ENCODE data around the gene PUM2. TPM values are rescaled to one million over a fixed set of nuclear protein-coding genes. Genes with fewer than 3 reads are reported as not detected.

The PUM2 gene
- total RNA-seq, 1 donor from 2014 or later, result 113 TPM

DNA sequence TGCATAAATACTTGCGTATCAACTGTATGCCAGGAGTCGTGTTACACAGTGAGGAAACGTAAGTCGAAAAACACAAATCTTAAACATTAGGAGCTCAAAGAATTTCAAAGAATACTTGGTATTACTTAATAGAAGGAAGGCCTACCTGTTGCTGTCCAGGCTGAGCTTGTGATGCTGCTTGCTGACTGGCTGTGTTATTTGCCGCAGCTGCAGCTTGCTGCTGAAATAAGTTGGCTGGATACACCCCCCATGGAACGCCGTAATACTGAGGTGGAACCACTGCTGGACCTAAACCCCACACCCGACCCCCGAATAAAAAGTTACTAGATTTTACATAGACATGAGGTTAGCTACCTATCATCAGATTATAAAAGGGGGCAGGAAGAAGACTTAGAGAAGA lies 56.4 kb downstream of the PUM2 start:
- TF ChIP-seq, protein P1, sequence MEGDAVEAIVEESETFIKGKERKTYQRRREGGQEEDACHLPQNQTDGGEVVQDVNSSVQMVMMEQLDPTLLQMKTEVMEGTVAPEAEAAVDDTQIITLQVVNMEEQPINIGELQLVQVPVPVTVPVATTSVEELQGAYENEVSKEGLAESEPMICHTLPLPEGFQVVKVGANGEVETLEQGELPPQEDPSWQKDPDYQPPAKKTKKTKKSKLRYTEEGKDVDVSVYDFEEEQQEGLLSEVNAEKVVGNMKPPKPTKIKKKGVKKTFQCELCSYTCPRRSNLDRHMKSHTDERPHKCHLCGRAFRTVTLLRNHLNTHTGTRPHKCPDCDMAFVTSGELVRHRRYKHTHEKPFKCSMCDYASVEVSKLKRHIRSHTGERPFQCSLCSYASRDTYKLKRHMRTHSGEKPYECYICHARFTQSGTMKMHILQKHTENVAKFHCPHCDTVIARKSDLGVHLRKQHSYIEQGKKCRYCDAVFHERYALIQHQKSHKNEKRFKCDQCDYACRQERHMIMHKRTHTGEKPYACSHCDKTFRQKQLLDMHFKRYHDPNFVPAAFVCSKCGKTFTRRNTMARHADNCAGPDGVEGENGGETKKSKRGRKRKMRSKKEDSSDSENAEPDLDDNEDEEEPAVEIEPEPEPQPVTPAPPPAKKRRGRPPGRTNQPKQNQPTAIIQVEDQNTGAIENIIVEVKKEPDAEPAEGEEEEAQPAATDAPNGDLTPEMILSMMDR (IDR thresholded peaks at IDR 0.05; ENCODE audit: partially characterized antibody, unreplicated experiment), result no peak
- no peak overlapping the region for H3K27ac Mint-ChIP-seq (ENCODE audit: unreplicated experiment)
- H3K36me3 Mint-ChIP-seq (ENCODE audit: unreplicated experiment), result no peaks in the 10 kb centered on the region
- no peak for DNase-seq
- H3K9me3 Mint-ChIP-seq (ENCODE audit: unreplicated experiment), result no peaks in the 10 kb centered on the region
- no peaks in the 10 kb centered on the region for H3K27me3 Mint-ChIP-seq (ENCODE audit: unreplicated experiment)
- no peaks in the 10 kb centered on the region for H3K4me1 Mint-ChIP-seq (ENCODE audit: low read depth, unreplicated experiment)
- no peak overlapping the region for H3K4me3 Mint-ChIP-seq (ENCODE audit: unreplicated experiment)

DNA sequence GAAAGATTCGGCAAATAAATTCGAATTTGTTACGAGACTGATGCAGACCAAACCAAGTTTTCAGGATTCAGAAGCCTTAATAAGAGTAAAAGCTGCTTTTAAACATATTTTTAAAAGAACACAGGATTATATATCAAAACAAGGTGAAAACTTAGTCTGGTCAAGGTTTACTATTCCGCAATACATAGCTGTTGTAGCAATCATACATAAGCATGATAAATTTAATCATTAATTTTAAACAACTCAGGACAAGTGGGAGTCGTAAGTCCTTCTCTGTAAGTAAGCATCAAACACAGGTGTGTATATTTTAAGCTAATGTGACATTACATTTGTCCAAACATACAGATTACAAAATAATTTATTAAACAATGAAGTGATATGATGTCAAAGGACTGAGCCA lies 57.7 kb downstream of the PUM2 start:
- Mint-ChIP-seq H3K4me3 (ENCODE audit: unreplicated experiment) (no peak overlapping the region), H3K4me1 (ENCODE audit: low read depth, unreplicated experiment) (no peaks in the 10 kb centered on the region), H3K27ac (ENCODE audit: unreplicated experiment) (no peak overlapping the region), H3K9me3 (ENCODE audit: unreplicated experiment) (no peaks in the 10 kb centered on the region), H3K36me3 (ENCODE audit: unreplicated experiment) (no peaks in the 10 kb centered on the region), H3K27me3 (ENCODE audit: unreplicated experiment) (no peaks in the 10 kb centered on the region)
- DNase-seq, result no peak
- TF ChIP-seq, protein P1 (IDR thresholded peaks at IDR 0.05; ENCODE audit: partially characterized antibody, unreplicated experiment), result no peak

DNA sequence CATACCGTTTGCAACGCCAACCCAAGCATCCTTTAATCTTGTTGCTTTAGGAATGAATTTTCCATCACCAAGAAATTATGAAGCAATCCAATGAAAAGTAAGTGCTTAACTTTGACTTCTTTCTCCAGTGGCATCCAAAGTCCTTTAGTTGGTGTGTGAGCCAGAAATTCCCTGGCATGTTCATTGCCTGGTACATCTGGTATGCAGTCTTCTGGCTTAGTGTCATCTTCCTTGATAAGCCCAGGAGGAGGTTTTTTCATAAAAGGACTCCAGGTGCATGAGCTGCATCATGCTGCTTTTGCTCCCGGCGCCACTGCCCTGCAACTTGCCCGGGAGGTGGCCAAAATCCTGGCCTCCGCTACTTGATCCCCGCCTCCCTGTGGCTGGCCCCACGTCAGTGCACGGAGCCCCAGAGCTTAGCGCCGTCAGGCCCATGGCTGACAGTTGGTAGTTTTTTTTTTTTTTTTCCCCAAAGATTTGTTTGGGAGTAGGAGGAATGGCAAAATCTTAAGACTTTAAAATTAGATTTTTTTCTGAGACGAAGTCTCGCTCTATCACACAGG lies 58.7 kb downstream of the PUM2 start:
- Mint-ChIP-seq H3K4me1 (ENCODE audit: low read depth, unreplicated experiment) (no peaks in the 10 kb centered on the region), H3K27ac (ENCODE audit: unreplicated experiment) (no peak overlapping the region), H3K4me3 (ENCODE audit: unreplicated experiment) (no peak overlapping the region), H3K36me3 (ENCODE audit: unreplicated experiment) (no peaks in the 10 kb centered on the region), H3K9me3 (ENCODE audit: unreplicated experiment) (no peaks in the 10 kb centered on the region), H3K27me3 (ENCODE audit: unreplicated experiment) (no peaks in the 10 kb centered on the region)
- no peak for DNase-seq
- TF ChIP-seq, protein P1 (IDR thresholded peaks at IDR 0.05; ENCODE audit: partially characterized antibody, unreplicated experiment), result no peak

DNA sequence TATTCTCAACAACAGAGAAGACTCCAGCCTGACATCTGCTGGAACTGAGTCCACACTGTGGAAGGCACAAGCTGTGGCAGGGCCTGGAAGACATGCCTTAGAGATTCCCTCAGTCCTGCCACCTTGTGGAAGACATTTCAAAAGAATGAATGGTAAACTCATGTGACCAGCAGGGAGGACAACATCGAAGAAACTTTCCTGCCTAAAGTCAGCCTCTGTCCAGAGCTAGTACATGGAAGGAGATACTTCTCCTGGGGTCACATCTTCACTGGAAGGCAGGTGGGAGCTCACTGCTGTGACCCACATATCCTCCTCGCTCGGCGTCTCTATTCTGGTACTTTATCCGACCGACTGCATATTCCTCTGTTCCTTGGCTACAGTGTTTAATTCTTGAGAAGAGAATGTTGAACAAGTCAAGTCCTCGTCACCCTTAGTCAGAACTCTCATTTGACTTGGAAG lies 59.5 kb downstream of the PUM2 start:
- no peaks in the 10 kb centered on the region for H3K27me3 Mint-ChIP-seq (ENCODE audit: unreplicated experiment)
- no peak overlapping the region for H3K27ac Mint-ChIP-seq (ENCODE audit: unreplicated experiment)
- peak; percentile 37 for DNase-seq
- H3K36me3 Mint-ChIP-seq (ENCODE audit: unreplicated experiment), result no peaks in the 10 kb centered on the region
- no peaks in the 10 kb centered on the region for H3K9me3 Mint-ChIP-seq (ENCODE audit: unreplicated experiment)
- no peaks in the 10 kb centered on the region for H3K4me1 Mint-ChIP-seq (ENCODE audit: low read depth, unreplicated experiment)
- TF ChIP-seq, protein P1 (IDR thresholded peaks at IDR 0.05; ENCODE audit: partially characterized antibody, unreplicated experiment), result peak; percentile 63
- no peak overlapping the region for H3K4me3 Mint-ChIP-seq (ENCODE audit: unreplicated experiment)

DNA sequence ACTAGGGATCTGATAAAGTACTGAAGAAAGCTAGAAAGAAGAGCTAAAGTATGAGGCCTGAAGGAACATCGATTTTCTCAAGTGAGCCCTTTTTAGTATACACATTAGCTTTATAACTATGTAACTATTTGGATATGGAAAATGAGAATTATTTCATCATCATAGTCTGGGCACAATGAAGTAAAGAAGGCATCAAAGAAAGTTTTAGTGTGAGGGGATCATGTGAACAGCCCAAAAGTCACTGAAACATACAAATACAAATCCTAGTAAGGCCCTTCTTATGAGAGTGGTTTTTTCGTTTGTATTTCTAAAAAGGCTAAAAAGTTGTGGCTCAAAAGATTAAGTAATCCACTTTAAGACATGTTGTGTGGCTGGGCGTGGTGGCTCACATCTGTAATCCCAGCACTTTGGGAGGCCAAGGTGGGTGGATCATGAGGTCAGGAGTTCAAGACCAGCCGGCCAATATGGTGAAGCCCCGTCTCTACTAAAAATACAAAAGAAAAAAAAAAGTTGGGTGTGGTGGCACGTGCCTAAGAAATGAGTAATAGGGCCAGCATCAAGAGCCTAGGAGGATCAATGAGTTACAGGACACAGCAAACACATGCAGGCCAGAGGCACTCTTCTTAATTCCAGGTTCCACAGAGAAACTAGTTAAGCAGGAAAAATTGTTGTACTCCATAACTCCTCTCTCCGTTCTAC lies 61.9 kb downstream of the PUM2 start:
- H3K27ac Mint-ChIP-seq (ENCODE audit: unreplicated experiment), result no peak overlapping the region
- no peaks in the 10 kb centered on the region for H3K36me3 Mint-ChIP-seq (ENCODE audit: unreplicated experiment)
- H3K4me3 Mint-ChIP-seq (ENCODE audit: unreplicated experiment), result no peak overlapping the region
- no peaks in the 10 kb centered on the region for H3K4me1 Mint-ChIP-seq (ENCODE audit: low read depth, unreplicated experiment)
- H3K27me3 Mint-ChIP-seq (ENCODE audit: unreplicated experiment), result no peaks in the 10 kb centered on the region
- no peaks in the 10 kb centered on the region for H3K9me3 Mint-ChIP-seq (ENCODE audit: unreplicated experiment)
- no peak for DNase-seq
- TF ChIP-seq, protein P1 (IDR thresholded peaks at IDR 0.05; ENCODE audit: partially characterized antibody, unreplicated experiment), result no peak

Data from glutamatergic neuron (in vitro differentiated cells).